ENCODE data around the gene NT5DC3.

The NT5DC3 gene

GRCh38 chr12:103824845-103825244, 16.2 kb downstream of the NT5DC3 start:
- Histone ChIP-seq H3K27me3 (ENCODE audit: insufficient read depth, low read length) (no peaks in the 10 kb centered on the region), H3K4me1 (ENCODE audit: insufficient read depth, low read length, severe bottlenecking) (no peaks in the 10 kb centered on the region), H3K79me2 (ENCODE audit: insufficient read depth, low read length) (no peaks in the 10 kb centered on the region), H3K36me3 (ENCODE audit: insufficient read depth, low read length) (no peaks in the 10 kb centered on the region), H4K20me1 (ENCODE audit: insufficient read depth, low read length) (no peaks in the 10 kb centered on the region), H2AFZ (ENCODE audit: low read length) (no peak overlapping the region), H3K4me2 (ENCODE audit: low read length) (no peak overlapping the region), H3F3A (ENCODE audit: insufficient read depth, low read length) (no peaks in the 10 kb centered on the region), H3K4me3 (ENCODE audit: low read depth, low read length, poor library complexity, severe bottlenecking) (no peak overlapping the region), H3K9ac (ENCODE audit: low read length) (no peak overlapping the region), H3K9me3 (ENCODE audit: low read length) (no peaks in the 10 kb centered on the region), H3K9me2 (ENCODE audit: low read depth, low read length) (no peaks in the 10 kb centered on the region), H3K27ac (ENCODE audit: low read depth, low read length, poor library complexity, severe bottlenecking) (no peak overlapping the region)
- no peak for TF ChIP-seq EZH2 (IDR thresholded peaks at IDR 0.05; ENCODE audit: borderline replicate concordance, low read length)
- TF ChIP-seq CTCF (IDR thresholded peaks at IDR 0.05; ENCODE audit: low read length), result no peak

GRCh38 chr12:103824290-103824689, 16.7 kb downstream of the NT5DC3 start:
- Histone ChIP-seq H3F3A (ENCODE audit: insufficient read depth, low read length) (no peaks in the 10 kb centered on the region), H3K9ac (ENCODE audit: low read length) (no peak overlapping the region), H3K27me3 (ENCODE audit: insufficient read depth, low read length) (no peaks in the 10 kb centered on the region), H4K20me1 (ENCODE audit: insufficient read depth, low read length) (no peaks in the 10 kb centered on the region), H3K4me1 (ENCODE audit: insufficient read depth, low read length, severe bottlenecking) (no peaks in the 10 kb centered on the region), H3K27ac (ENCODE audit: low read depth, low read length, poor library complexity, severe bottlenecking) (no peak overlapping the region), H3K4me3 (ENCODE audit: low read depth, low read length, poor library complexity, severe bottlenecking) (no peak overlapping the region), H3K79me2 (ENCODE audit: insufficient read depth, low read length) (no peaks in the 10 kb centered on the region), H3K9me2 (ENCODE audit: low read depth, low read length) (no peaks in the 10 kb centered on the region), H3K36me3 (ENCODE audit: insufficient read depth, low read length) (no peaks in the 10 kb centered on the region), H3K9me3 (ENCODE audit: low read length) (no peaks in the 10 kb centered on the region), H3K4me2 (ENCODE audit: low read length) (no peak overlapping the region), H2AFZ (ENCODE audit: low read length) (no peak overlapping the region)
- TF ChIP-seq EZH2 (IDR thresholded peaks at IDR 0.05; ENCODE audit: borderline replicate concordance, low read length) (no peak), CTCF (IDR thresholded peaks at IDR 0.05; ENCODE audit: low read length) (no peak)

- Histone ChIP-seq H3K9me3 (ENCODE audit: low read length) (no peaks in the 10 kb centered on the region), H3K4me2 (ENCODE audit: low read length) (no peak overlapping the region), H4K20me1 (ENCODE audit: insufficient read depth, low read length) (no peaks in the 10 kb centered on the region), H3K9me2 (ENCODE audit: low read depth, low read length) (no peaks in the 10 kb centered on the region), H3K79me2 (ENCODE audit: insufficient read depth, low read length) (no peaks in the 10 kb centered on the region), H3K4me1 (ENCODE audit: insufficient read depth, low read length, severe bottlenecking) (no peaks in the 10 kb centered on the region), H3K27ac (ENCODE audit: low read depth, low read length, poor library complexity, severe bottlenecking) (no peak overlapping the region), H3K36me3 (ENCODE audit: insufficient read depth, low read length) (no peaks in the 10 kb centered on the region), H3F3A (ENCODE audit: insufficient read depth, low read length) (no peaks in the 10 kb centered on the region), H3K9ac (ENCODE audit: low read length) (no peak overlapping the region), H2AFZ (ENCODE audit: low read length) (no peak overlapping the region), H3K27me3 (ENCODE audit: insufficient read depth, low read length) (no peaks in the 10 kb centered on the region), H3K4me3 (ENCODE audit: low read depth, low read length, poor library complexity, severe bottlenecking) (no peak overlapping the region)
- TF ChIP-seq CTCF (IDR thresholded peaks at IDR 0.05; ENCODE audit: low read length) (no peak), EZH2 (IDR thresholded peaks at IDR 0.05; ENCODE audit: borderline replicate concordance, low read length) (no peak)
Observed at GRCh38 chr12:103823871-103824270, 17.2 kb downstream of the NT5DC3 start.

All from OCI-LY1 (cell line).